Type B pancreatic cell (in vitro differentiated cells): Measurements from ENCODE around the gene CHST4. TPM values are rescaled to one million over a fixed set of nuclear protein-coding genes. Genes with fewer than 3 reads are reported as not detected.
"Not testable (repeated sequence)": the region's sequence is repeated elsewhere in the genome, so short reads cannot be mapped to it uniquely, and the experiment has no call there.

Experiments used
- DNase-seq: peaks from one replicate; pipeline ENCODE4 v3.0.0; 2021; ENCODE audit warnings: mixed read lengths; ENCODE audit not compliant: unreplicated experiment; ENCODE audit errors: extremely low spot score
- H3K27ac Mint-ChIP-seq: 2 replicates; pipeline ENCODE4 v1.8.0; 2021; ENCODE audit warnings: mild to moderate bottlenecking, mixed read lengths
- H3K27me3 Mint-ChIP-seq: 2 replicates; pipeline ENCODE4 v1.8.0; 2021; ENCODE audit warnings: mixed read lengths
- H3K36me3 Mint-ChIP-seq: 2 replicates; pipeline ENCODE4 v1.8.0; 2021; ENCODE audit warnings: mixed read lengths
- H3K4me1 Mint-ChIP-seq: one replicate; pipeline ENCODE4 v1.8.0; 2021; ENCODE audit warnings: mixed read lengths; ENCODE audit not compliant: unreplicated experiment
- H3K4me3 Mint-ChIP-seq: 2 replicates; pipeline ENCODE4 v1.8.0; 2021; ENCODE audit warnings: mild to moderate bottlenecking, mixed read lengths
- H3K9me3 Mint-ChIP-seq: 2 replicates; pipeline ENCODE4 v1.8.0; 2021; ENCODE audit warnings: mixed read lengths
- total RNA-seq: library from RNA; stranded (reverse); gene quantifications from 2 replicates; pipeline ENCODE4 v1.2.1, GENCODE V29; 2021; ENCODE audit warnings: low replicate concordance
- TF ChIP-seq, protein P1 (sequence below): fragments of 200-600 bp; sonication (generic); conservative IDR thresholded peaks from 2 replicates; pipeline ENCODE4 v1.5.0; 2021; ENCODE audit warnings: antibody characterized with exemption, mild to moderate bottlenecking

CHST4 gene
- total RNA-seq, 1 donor from 2014 or later: not detected

- no peaks in the 10 kb centered on the region for H3K9me3 Mint-ChIP-seq
- H3K4me3 Mint-ChIP-seq: no peak overlapping the region
- H3K4me1 Mint-ChIP-seq: no peaks in the 10 kb centered on the region
- DNase-seq: no peak
- no peaks in the 10 kb centered on the region for H3K36me3 Mint-ChIP-seq
- H3K27me3 Mint-ChIP-seq: peaks cover 22% of the 10 kb centered on the region
- H3K27ac Mint-ChIP-seq: no peak overlapping the region
- TF ChIP-seq, protein P1, sequence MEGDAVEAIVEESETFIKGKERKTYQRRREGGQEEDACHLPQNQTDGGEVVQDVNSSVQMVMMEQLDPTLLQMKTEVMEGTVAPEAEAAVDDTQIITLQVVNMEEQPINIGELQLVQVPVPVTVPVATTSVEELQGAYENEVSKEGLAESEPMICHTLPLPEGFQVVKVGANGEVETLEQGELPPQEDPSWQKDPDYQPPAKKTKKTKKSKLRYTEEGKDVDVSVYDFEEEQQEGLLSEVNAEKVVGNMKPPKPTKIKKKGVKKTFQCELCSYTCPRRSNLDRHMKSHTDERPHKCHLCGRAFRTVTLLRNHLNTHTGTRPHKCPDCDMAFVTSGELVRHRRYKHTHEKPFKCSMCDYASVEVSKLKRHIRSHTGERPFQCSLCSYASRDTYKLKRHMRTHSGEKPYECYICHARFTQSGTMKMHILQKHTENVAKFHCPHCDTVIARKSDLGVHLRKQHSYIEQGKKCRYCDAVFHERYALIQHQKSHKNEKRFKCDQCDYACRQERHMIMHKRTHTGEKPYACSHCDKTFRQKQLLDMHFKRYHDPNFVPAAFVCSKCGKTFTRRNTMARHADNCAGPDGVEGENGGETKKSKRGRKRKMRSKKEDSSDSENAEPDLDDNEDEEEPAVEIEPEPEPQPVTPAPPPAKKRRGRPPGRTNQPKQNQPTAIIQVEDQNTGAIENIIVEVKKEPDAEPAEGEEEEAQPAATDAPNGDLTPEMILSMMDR: no peak
Measured at GRCh38 chr16:71557299-71557698, 31.1 kb downstream of the CHST4 start.

DNA sequence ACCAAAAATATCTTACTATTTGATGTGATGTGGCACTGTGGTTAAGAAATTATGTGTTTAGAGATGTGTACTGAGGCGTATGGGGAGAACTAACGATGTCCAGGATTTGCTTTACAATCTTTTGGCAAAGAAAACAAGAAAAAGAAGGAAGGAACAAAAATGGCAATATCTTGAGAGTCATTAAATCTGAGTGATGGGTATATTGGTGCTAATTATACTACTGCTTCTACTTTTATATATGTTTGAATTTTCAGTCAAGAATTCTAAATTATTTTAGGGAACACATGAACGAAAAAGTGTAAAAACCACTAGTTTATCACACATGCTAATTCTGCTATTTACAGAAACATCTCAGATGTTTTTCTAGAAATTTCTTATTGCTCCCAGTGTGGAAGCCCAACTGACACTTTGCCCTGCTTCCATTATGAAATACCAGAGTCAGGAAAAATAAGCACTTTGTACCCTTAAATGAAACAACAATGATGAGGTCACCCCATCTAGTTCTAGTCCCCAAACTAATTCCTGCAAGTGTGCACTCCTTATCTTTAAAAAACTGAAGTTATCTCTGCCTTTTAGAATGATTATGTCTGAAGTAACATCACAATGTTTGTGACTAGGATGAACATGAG lies 31.8 kb downstream of the CHST4 start:
- Mint-ChIP-seq H3K27ac (no peak overlapping the region), H3K4me1 (no peaks in the 10 kb centered on the region), H3K4me3 (no peak overlapping the region), H3K27me3 (peaks cover 16% of the 10 kb centered on the region), H3K9me3 (no peaks in the 10 kb centered on the region), H3K36me3 (no peaks in the 10 kb centered on the region)
- DNase-seq: no peak
- TF ChIP-seq, protein P1: no peak

GRCh38 chr16:71559855-71560254 lies 33.6 kb downstream of the CHST4 start:
- TF ChIP-seq, protein P1: no peak
- Mint-ChIP-seq H3K36me3 (no peaks in the 10 kb centered on the region), H3K27me3 (peaks cover 16% of the 10 kb centered on the region), H3K27ac (no peak overlapping the region), H3K9me3 (no peaks in the 10 kb centered on the region), H3K4me1 (peaks cover 5% of the 10 kb centered on the region), H3K4me3 (no peak overlapping the region)
- no peak for DNase-seq

GRCh38 chr16:71561886-71562285 lies 35.7 kb downstream of the CHST4 start:
- H3K36me3 Mint-ChIP-seq, DNase-seq, H3K4me3 Mint-ChIP-seq, H3K9me3 Mint-ChIP-seq, H3K27ac Mint-ChIP-seq: not testable (repeated sequence)
- H3K27me3 Mint-ChIP-seq: peaks cover 17% of the 10 kb centered on the region
- H3K4me1 Mint-ChIP-seq: peaks cover 14% of the 10 kb centered on the region

DNA sequence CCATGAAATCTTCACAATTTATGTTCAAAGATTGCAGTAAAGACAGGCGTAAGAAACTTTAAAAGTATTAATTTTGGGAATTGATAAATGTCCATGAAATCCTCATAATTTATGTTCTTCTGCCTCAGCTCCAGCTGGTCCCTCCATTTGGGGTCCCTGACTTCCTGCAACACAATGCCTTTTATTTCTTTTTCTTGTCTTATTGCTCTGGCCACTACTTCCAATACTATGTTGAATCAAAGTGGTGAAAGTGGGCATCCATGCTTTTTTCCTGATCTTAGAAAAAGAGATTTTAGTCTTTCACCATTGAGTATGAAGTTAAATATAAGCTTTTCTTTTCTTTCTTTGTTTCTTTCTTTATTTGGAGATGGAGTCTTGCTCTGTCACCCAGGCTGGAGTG lies 36.3 kb downstream of the CHST4 start:
- Mint-ChIP-seq H3K36me3 (no peaks in the 10 kb centered on the region), H3K27ac (no peak overlapping the region), H3K9me3 (no peaks in the 10 kb centered on the region), H3K27me3 (peaks cover 19% of the 10 kb centered on the region), H3K4me3 (no peak overlapping the region), H3K4me1 (peaks cover 14% of the 10 kb centered on the region)
- TF ChIP-seq, protein P1: no peak
- DNase-seq: no peak

GRCh38 chr16:71564335-71564967 lies 38.2 kb downstream of the CHST4 start:
- TF ChIP-seq, protein P1: no peak
- H3K4me3 Mint-ChIP-seq: peak overlapping the region; percentile 95
- H3K36me3 Mint-ChIP-seq: no peaks in the 10 kb centered on the region
- no peak for DNase-seq
- H3K27ac Mint-ChIP-seq: peak overlapping the region; percentile 99
- H3K4me1 Mint-ChIP-seq: peaks cover 14% of the 10 kb centered on the region
- H3K9me3 Mint-ChIP-seq: no peaks in the 10 kb centered on the region
- peaks cover 16% of the 10 kb centered on the region for H3K27me3 Mint-ChIP-seq
